SK-N-SH (cell line): ENCODE measurements around the gene B3GALT6. TPM values are rescaled to one million over a fixed set of nuclear protein-coding genes. Genes with fewer than 3 reads are reported as not detected.

Experiments used
- CTCF ChIA-PET: fragments of 300-600, 350-600 bp; formaldehyde crosslinking; extraction: SDS; loops from one replicate; lab custom pipeline; 2021; lab: Yijun Ruan, JAX
- POLR2A ChIA-PET: fragments of 350-600 bp; sonication (Branson Sonifier 250); formaldehyde crosslinking; extraction: SDS; loops from one replicate; lab custom pipeline; 2020; ENCODE audit warnings: antibody characterized with exemption, inconsistent platforms; lab: Yijun Ruan, JAX
- DNase-seq: peaks from one replicate; pipeline ENCODE4 v3.0.0; 2012
- H2AFZ ChIP-seq: fragments of 200-600 bp; sonication (generic); 2 replicates; pipeline ENCODE4 v1.8.1; 2016; ENCODE audit warnings: antibody characterized with exemption, mild to moderate bottlenecking, low read depth
- H3F3A ChIP-seq: fragments of 200-600 bp; sonication (generic); replicated peaks from 2 replicates; pipeline ENCODE3; 2016; ENCODE audit warnings: antibody characterized with exemption, mild to moderate bottlenecking; ENCODE audit not compliant: insufficient read depth
- H3K27ac ChIP-seq, 2 experiments: fragments of 200-500 bp in 1 of 2; fragments of 200-600 bp in 1 of 2; sonication (Bioruptor generic) in 1 of 2; sonication (generic), shearing (Covaris generic) in 1 of 2; 2 replicates each; pipeline versions ENCODE4 v1.5.1 to v1.6.1; 2014 to 2016; ENCODE audit warnings: low read depth in 2 of 2, inconsistent platforms in 1 of 2, low read length in 1 of 2, mild to moderate bottlenecking in 1 of 2, mixed read lengths in 1 of 2
- H3K27me3 ChIP-seq: fragments of 200-600 bp; sonication (generic), shearing (Covaris generic); 2 replicates; pipeline ENCODE4 v1.6.1; 2016; ENCODE audit warnings: mixed run types; ENCODE audit not compliant: insufficient read depth
- H3K36me3 ChIP-seq, 2 experiments: fragments of 200-500 bp in 1 of 2; fragments of 200-600 bp in 1 of 2; sonication (Bioruptor generic) in 1 of 2; sonication (generic) in 1 of 2; replicated peaks in 1 of 2; 2 replicates each; pipeline versions ENCODE3 to v1.5.1; 2014 to 2016; ENCODE audit warnings: low read length in 1 of 2, mild to moderate bottlenecking in 1 of 2; ENCODE audit not compliant: insufficient read depth in 2 of 2, control insufficient read depth in 1 of 2
- H3K4me1 ChIP-seq, 2 experiments: fragments of 200-500 bp in 1 of 2; fragments of 200-600 bp in 1 of 2; sonication (Bioruptor generic) in 1 of 2; sonication (generic), shearing (Covaris generic) in 1 of 2; 2 replicates each; pipeline versions ENCODE4 v1.5.1 to v1.6.1; 2014 to 2016; ENCODE audit warnings: low read depth in 1 of 2, low read length in 1 of 2, mixed run types in 1 of 2; ENCODE audit not compliant: insufficient read depth in 2 of 2, control insufficient read depth in 1 of 2
- H3K4me2 ChIP-seq: fragments of 200-600 bp; sonication (generic), shearing (Covaris generic); 2 replicates; pipeline ENCODE4 v1.6.1; 2017; ENCODE audit warnings: mixed run types
- H3K4me3 ChIP-seq, 2 experiments: fragments of 200-500 bp in 1 of 2; fragments of 200-600 bp in 1 of 2; sonication (Bioruptor generic) in 1 of 2; sonication (generic), shearing (Covaris generic) in 1 of 2; 2 replicates each; pipeline versions ENCODE4 v1.5.1 to v1.8.1; 2014 to 2016; ENCODE audit warnings: low read depth in 2 of 2, inconsistent platforms in 1 of 2, low read length in 1 of 2, mild to moderate bottlenecking in 1 of 2, mixed read lengths in 1 of 2, moderate library complexity in 1 of 2
- H3K79me2 ChIP-seq: fragments of 200-600 bp; sonication (generic); 2 replicates; pipeline ENCODE4 v1.8.1; 2017; ENCODE audit warnings: mild to moderate bottlenecking; ENCODE audit not compliant: insufficient read depth
- H3K9ac ChIP-seq: fragments of 200-600 bp; sonication (generic); 2 replicates; pipeline ENCODE4 v1.6.1; 2017; ENCODE audit warnings: mixed run types
- H3K9me2 ChIP-seq: fragments of 200-600 bp; sonication (generic); 2 replicates; pipeline ENCODE4 v1.6.1; 2017; ENCODE audit warnings: mixed run types
- H3K9me3 ChIP-seq: fragments of 200-600 bp; sonication (generic); 2 replicates; pipeline ENCODE4 v1.6.1; 2017; ENCODE audit warnings: mixed run types, mild to moderate bottlenecking, moderate library complexity
- H4K20me1 ChIP-seq: fragments of 200-600 bp; sonication (generic); 2 replicates; pipeline ENCODE4 v1.6.1; 2017; ENCODE audit warnings: mild to moderate bottlenecking, mixed run types; ENCODE audit not compliant: insufficient read depth
- CHD2 ChIP-seq: fragments of 150-350 bp; IDR thresholded peaks from 2 replicates; pipeline ENCODE4 v1.6.1; 2018; ENCODE audit warnings: low read length; ENCODE audit not compliant: partially characterized antibody
- FOSL2 ChIP-seq: IDR thresholded peaks from 2 replicates; pipeline ENCODE4 v1.4.0; 2012; ENCODE audit warnings: low read depth, mild to moderate bottlenecking, moderate library complexity, borderline replicate concordance
- IRF3 ChIP-seq: fragments of 150-350 bp; IDR thresholded peaks from 2 replicates; pipeline ENCODE4 v1.6.1; 2016; ENCODE audit warnings: mild to moderate bottlenecking, low read depth, low read length
- JUND ChIP-seq: IDR thresholded peaks from 2 replicates; pipeline ENCODE4 v1.4.0; 2012
- NFIC ChIP-seq: IDR thresholded peaks from 2 replicates; pipeline ENCODE4 v1.4.0; 2012; ENCODE audit warnings: borderline replicate concordance
- PBX3 ChIP-seq: IDR thresholded peaks from 2 replicates; pipeline ENCODE4; 2012
- POLR2AphosphoS5 ChIP-seq: IDR thresholded peaks from 2 replicates; pipeline ENCODE4 v1.6.1; 2012; ENCODE audit warnings: low read depth, low read length
- RCOR1 ChIP-seq: fragments of 150-350 bp; IDR thresholded peaks from 2 replicates; pipeline ENCODE4 v1.6.1; 2017; ENCODE audit warnings: antibody characterized with exemption, low read length
- SIN3A ChIP-seq: IDR thresholded peaks from 2 replicates; pipeline ENCODE4 v1.6.1; 2012; ENCODE audit warnings: low read depth, mild to moderate bottlenecking, low read length, moderate library complexity, borderline replicate concordance
- TAF1 ChIP-seq: IDR thresholded peaks from 2 replicates; pipeline ENCODE4 v1.6.1; 2012; ENCODE audit warnings: low read depth, mild to moderate bottlenecking, low read length, moderate library complexity, borderline replicate concordance
- TEAD4 ChIP-seq: IDR thresholded peaks from 2 replicates; pipeline ENCODE4 v1.4.0; 2012; ENCODE audit warnings: mild to moderate bottlenecking, borderline replicate concordance; ENCODE audit not compliant: insufficient read depth
- USF1 ChIP-seq: IDR thresholded peaks from 2 replicates; pipeline ENCODE4 v1.4.0; 2012; ENCODE audit warnings: low read depth, borderline replicate concordance
- USF2 ChIP-seq: fragments of 150-350 bp; IDR thresholded peaks from 2 replicates; pipeline ENCODE4 v1.6.1; 2017; ENCODE audit warnings: antibody characterized with exemption, low read length, low read depth, borderline replicate concordance
- ZBTB33 ChIP-seq: IDR thresholded peaks from 2 replicates; pipeline ENCODE4 v1.4.0; 2012; ENCODE audit warnings: low read depth, borderline replicate concordance
- WGBS: methylation state at CpG from one replicate; pipeline ENCODE4 v1.1.6; 2017; ENCODE audit warnings: low lambda C conversion rate; 5-methylcytosine and 5-hydroxymethylcytosine counted together
- polyA plus RNA-seq, 3 experiments: library from polyadenylated mRNA; depleted of rRNA; stranded (reverse); fragments of >200 nt; gene quantifications; 2 replicates each; pipeline ENCODE4 v1.2.3, GENCODE V29; 2012

B3GALT6 gene
- polyA plus RNA-seq, 1 of the 3 experiments (the other 2 are of a cell fraction) = 38.8 TPM

GRCh38 chr1:1274299-1274930, 42.4 kb downstream of the B3GALT6 start:
- TF ChIP-seq CHD2 = no peak
- TF ChIP-seq JUND = no peak
- no peak for TF ChIP-seq FOSL2
- TF ChIP-seq TAF1 = no peak
- TF ChIP-seq SIN3A = no peak
- TF ChIP-seq USF1 = no peak
- TF ChIP-seq USF2 = no peak

GRCh38 chr1:1274931-1275431, 42.9 kb downstream of the B3GALT6 start:
- no peak for DNase-seq
- Histone ChIP-seq H3K9me2 (no peaks in the 10 kb centered on the region), H3K4me2 (peak overlapping the region; percentile 85; the same call in 1 of the 2 replicates), H3K4me1 (peaks cover 0 to 28% of the 10 kb centered on the region in 2 experiments; a peak in 1 of 4 replicates), H4K20me1 (peaks cover 30% of the 10 kb centered on the region), H3K36me3 (peaks cover 0 to 4% of the 10 kb centered on the region in 2 experiments), H3K27me3 (no peaks in the 10 kb centered on the region), H3K9ac (no peak overlapping the region), H3K27ac (no peak overlapping the region), H3K9me3 (no peaks in the 10 kb centered on the region), H3K4me3 (peak overlapping the region in 1 of 2 experiments; percentile 65; a peak in 2 of 4 replicates), H3F3A (no peaks in the 10 kb centered on the region), H3K79me2 (peaks cover 34% of the 10 kb centered on the region), H2AFZ (no peak overlapping the region)
- WGBS = 100% methylated on average over 1 of the region's 15 CpGs
- ChIA-PET POLR2A (no interaction called here), CTCF (interaction anchor here (1.0 to 2.2 kb wide), 5 partner anchors 17 to 254 kb away, joined by 3 to 7 read pairs (median 4); no protein-coding TSS in a partner anchor)
- TF ChIP-seq IRF3 (no peak), NFIC (no peak), USF1 (no peak), PBX3 (no peak), ZBTB33 (no peak), RCOR1 (no peak), POLR2AphosphoS5 (no peak), TEAD4 (no peak)

More at GRCh38 chr1:1274299-1274930, 42.4 kb downstream of the B3GALT6 start:
- Histone ChIP-seq H2AFZ (peak overlapping the region; percentile 72; the same call in 1 of the 2 replicates), H3K4me3 (peak overlapping the region; percentile 65 to 84), H3K79me2 (peaks cover 40% of the 10 kb centered on the region), H3K27ac (peak overlapping the region in 1 of 2 experiments; percentile 68; a peak in 1 of 4 replicates), H3K4me2 (peak overlapping the region; percentile 85), H3K27me3 (no peaks in the 10 kb centered on the region), H3K4me1 (peaks cover 0 to 28% of the 10 kb centered on the region in 2 experiments; a peak in 1 of 4 replicates), H3F3A (no peaks in the 10 kb centered on the region), H3K9me3 (no peaks in the 10 kb centered on the region), H3K9me2 (no peaks in the 10 kb centered on the region), H3K36me3 (peaks cover 0 to 4% of the 10 kb centered on the region in 2 experiments), H3K9ac (peak overlapping the region; percentile 65), H4K20me1 (peaks cover 36% of the 10 kb centered on the region)
- POLR2A ChIA-PET = interaction anchor here (1.0 to 1.4 kb wide), 4 partner anchors 11 to 43 kb away, joined by 3 to 4 read pairs (median 3); no protein-coding TSS in a partner anchor
- WGBS = 100% methylated on average over 1 of the region's 31 CpGs
- DNase-seq = no peak
- CTCF ChIA-PET = interaction anchor here (0.6 to 1.8 kb wide), 6 partner anchors 17 to 153 kb away, joined by 3 to 10 read pairs (median 4); no protein-coding TSS in a partner anchor
